SK-N-SH treated with all-trans-retinoic acid at 6 μM for 48 hours (cell line): ENCODE measurements around the gene SLC6A19.

Experiments used
- ARNTL ChIP-seq: fragments of 450-650 bp; formaldehyde crosslinking; IDR thresholded peaks from 2 replicates; pipeline ENCODE4 v1.5.0; 2020; ENCODE audit warnings: low read depth, mild to moderate bottlenecking, moderate library complexity, borderline replicate concordance
- ESRRG ChIP-seq: fragments of 250-450 bp; sonication (Bioruptor Pico); IDR thresholded peaks from 2 replicates; pipeline ENCODE4 v1.6.1; 2021; ENCODE audit warnings: mild to moderate bottlenecking
- ISL1 ChIP-seq: fragments of 250-450 bp; sonication (Bioruptor Pico); IDR thresholded peaks from 2 replicates; pipeline ENCODE4 v2.1.2; 2022; ENCODE audit warnings: mild to moderate bottlenecking, moderate library complexity
- PPARA ChIP-seq: fragments of 250-450 bp; sonication (Bioruptor Pico); IDR thresholded peaks from 2 replicates; pipeline ENCODE4 v1.5.0; 2020; ENCODE audit warnings: mild to moderate bottlenecking, borderline replicate concordance
- ZFP30 ChIP-seq: fragments of 450-650 bp; formaldehyde crosslinking; IDR thresholded peaks from 2 replicates; pipeline ENCODE4 v1.5.0; 2022; ENCODE audit warnings: mild to moderate bottlenecking, moderate library complexity
- TF ChIP-seq, protein P1 (sequence below): fragments of 250-450 bp; sonication (Bioruptor Pico); IDR thresholded peaks from 2 replicates; pipeline ENCODE4 v1.8.0; 2020; ENCODE audit warnings: mild to moderate bottlenecking, moderate library complexity, borderline replicate concordance
- TF ChIP-seq, protein P2 (sequence below): fragments of 250-450 bp; sonication (Bioruptor Pico); IDR thresholded peaks from 2 replicates; pipeline ENCODE4 v1.5.1; 2020; ENCODE audit warnings: low read depth, mild to moderate bottlenecking, moderate library complexity

DNA sequence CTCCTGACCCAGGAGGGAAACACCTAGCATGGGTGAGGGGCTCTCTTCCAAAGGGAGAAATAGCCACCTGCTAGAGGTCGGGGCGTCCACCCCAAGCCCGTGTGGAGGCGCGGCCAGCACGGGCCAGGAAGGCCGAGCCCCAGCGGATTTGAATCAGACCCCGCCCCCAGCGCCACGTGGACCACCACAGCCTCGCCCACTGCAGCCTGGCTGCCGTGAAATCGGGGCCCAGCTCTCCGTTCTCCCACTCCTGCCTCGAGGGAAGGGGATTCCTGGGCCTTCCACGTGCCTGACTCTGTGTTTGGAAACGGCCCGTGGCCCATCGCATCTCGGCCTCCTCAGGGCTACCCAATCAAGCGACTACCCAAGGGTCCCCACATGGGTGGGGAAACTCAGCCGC, 55.4 kb downstream of the SLC6A19 start:
- TF ChIP-seq PPARA (CRISPR knock-in tag) (no peak), ESRRG (no peak), ZFP30 (CRISPR knock-in tag) (no peak), ARNTL (CRISPR knock-in tag) (no peak), ISL1 (CRISPR knock-in tag) (no peak)
- TF ChIP-seq, protein P1, sequence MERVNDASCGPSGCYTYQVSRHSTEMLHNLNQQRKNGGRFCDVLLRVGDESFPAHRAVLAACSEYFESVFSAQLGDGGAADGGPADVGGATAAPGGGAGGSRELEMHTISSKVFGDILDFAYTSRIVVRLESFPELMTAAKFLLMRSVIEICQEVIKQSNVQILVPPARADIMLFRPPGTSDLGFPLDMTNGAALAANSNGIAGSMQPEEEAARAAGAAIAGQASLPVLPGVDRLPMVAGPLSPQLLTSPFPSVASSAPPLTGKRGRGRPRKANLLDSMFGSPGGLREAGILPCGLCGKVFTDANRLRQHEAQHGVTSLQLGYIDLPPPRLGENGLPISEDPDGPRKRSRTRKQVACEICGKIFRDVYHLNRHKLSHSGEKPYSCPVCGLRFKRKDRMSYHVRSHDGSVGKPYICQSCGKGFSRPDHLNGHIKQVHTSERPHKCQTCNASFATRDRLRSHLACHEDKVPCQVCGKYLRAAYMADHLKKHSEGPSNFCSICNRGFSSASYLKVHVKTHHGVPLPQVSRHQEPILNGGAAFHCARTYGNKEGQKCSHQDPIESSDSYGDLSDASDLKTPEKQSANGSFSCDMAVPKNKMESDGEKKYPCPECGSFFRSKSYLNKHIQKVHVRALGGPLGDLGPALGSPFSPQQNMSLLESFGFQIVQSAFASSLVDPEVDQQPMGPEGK (CRISPR knock-in tag): no peak
- TF ChIP-seq, protein P2, sequence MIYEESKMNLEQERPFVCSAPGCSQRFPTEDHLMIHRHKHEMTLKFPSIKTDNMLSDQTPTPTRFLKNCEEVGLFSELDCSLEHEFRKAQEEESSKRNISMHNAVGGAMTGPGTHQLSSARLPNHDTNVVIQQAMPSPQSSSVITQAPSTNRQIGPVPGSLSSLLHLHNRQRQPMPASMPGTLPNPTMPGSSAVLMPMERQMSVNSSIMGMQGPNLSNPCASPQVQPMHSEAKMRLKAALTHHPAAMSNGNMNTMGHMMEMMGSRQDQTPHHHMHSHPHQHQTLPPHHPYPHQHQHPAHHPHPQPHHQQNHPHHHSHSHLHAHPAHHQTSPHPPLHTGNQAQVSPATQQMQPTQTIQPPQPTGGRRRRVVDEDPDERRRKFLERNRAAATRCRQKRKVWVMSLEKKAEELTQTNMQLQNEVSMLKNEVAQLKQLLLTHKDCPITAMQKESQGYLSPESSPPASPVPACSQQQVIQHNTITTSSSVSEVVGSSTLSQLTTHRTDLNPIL (CRISPR knock-in tag): no peak
